B cell (primary cell): ENCODE measurements around the gene LAIR1.

Experiments
- EZH2 ChIP-seq: IDR thresholded peaks from 2 replicates; pipeline ENCODE4 v1.6.1; 2012; ENCODE audit warnings: borderline replicate concordance, low read depth, mild to moderate bottlenecking, moderate library complexity, low read length; ENCODE audit not compliant: insufficient read depth, poor library complexity, severe bottlenecking
- TF ChIP-seq, protein P1 (sequence below): fragments of 200-600 bp; IDR thresholded peaks from one replicate; pipeline ENCODE4 v1.8.0; 2022; ENCODE audit warnings: antibody characterized with exemption, mild to moderate bottlenecking

DNA sequence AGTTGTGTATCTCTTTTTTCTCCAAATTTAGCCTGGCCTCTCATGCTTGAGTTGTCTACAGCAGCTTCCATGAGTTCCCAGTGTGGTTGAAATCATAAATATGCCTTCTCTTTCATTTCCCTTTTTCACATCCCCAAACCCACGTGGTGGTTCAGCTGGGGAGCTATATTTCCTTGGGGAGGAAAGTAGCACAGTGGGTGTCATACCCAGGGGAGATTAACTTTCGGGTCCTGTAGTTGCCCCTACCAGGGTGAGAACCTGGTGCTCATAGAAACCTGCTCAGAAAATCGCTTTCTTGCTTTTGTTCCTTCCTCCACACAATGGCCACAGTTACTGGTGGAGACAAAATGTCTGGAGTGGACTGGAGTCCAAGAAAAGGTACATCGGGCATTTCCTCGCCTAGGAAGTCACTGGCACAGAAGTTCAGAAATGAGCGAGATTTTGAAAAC is 18.8 kb downstream of the LAIR1 start:
- TF ChIP-seq, protein P1, sequence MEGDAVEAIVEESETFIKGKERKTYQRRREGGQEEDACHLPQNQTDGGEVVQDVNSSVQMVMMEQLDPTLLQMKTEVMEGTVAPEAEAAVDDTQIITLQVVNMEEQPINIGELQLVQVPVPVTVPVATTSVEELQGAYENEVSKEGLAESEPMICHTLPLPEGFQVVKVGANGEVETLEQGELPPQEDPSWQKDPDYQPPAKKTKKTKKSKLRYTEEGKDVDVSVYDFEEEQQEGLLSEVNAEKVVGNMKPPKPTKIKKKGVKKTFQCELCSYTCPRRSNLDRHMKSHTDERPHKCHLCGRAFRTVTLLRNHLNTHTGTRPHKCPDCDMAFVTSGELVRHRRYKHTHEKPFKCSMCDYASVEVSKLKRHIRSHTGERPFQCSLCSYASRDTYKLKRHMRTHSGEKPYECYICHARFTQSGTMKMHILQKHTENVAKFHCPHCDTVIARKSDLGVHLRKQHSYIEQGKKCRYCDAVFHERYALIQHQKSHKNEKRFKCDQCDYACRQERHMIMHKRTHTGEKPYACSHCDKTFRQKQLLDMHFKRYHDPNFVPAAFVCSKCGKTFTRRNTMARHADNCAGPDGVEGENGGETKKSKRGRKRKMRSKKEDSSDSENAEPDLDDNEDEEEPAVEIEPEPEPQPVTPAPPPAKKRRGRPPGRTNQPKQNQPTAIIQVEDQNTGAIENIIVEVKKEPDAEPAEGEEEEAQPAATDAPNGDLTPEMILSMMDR = no peak
- TF ChIP-seq EZH2 = no peak
